NCI-H2196 (cell line): ENCODE data around the gene SAMD8.
A peak's percentile ranks its signal among the peaks of the same experiment; 100 is the strongest.
"Not testable (repeated sequence)": the region's sequence is repeated elsewhere in the genome, so short reads cannot be mapped to it uniquely, and the experiment has no call there.

ENCODE experiments used
- DNase-seq: peaks from one replicate; lab custom pipeline; 2025; ENCODE audit not compliant: unreplicated experiment; lab: John Stamatoyannopoulos, UW

SAMD8 gene

GRCh38 chr10:75137533-75138438 lies 26.3 kb downstream of the SAMD8 start:
- no peak for DNase-seq

GRCh38 chr10:75140246-75140645 lies 28.8 kb downstream of the SAMD8 start:
- DNase-seq, result no peak

DNA sequence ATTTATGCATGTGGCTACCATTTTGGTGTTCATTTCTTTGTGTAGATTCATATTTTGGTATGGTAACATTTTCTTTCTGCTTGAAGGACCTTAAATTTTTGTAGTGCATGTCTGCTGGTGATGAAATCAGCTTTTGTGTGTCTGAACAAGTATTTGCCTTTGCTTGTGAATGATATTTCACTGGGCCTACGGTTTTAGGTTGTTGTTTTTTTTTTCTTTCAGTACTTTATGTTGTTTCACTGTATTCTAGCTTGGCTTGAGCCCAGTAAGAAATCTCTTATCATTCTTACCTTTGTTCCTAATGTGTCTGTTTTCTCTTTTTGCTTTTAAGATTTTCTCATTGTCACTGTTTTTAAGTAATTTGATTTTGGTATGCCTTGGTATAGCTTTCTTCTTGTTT lies 31.9 kb downstream of the SAMD8 start:
- no peak for DNase-seq

DNA sequence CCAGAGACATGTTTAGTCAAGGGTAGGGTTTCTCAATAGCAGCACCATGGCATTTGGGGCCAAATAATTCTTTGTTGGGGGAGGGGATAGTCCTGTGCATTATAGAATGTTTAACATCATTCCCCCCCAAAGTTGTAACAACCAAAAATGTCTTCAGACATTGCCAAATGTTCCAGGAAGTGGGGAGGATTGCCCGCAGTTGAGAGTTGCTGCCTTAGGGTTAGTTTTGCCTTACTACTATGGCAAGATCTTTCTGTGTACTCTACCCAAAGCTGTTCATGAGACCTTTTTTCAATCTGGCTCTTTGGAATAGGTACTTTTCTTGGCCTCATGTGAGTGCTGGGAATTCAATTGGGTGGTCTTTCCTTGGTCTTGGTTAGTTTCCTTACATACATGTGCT lies 34.1 kb downstream of the SAMD8 start:
- DNase-seq, result no peak

- DNase-seq, result no peak
Observed at GRCh38 chr10:75146780-75147179, 35.3 kb downstream of the SAMD8 start.

GRCh38 chr10:75150656-75151055 lies 39.2 kb downstream of the SAMD8 start:
- no peak for DNase-seq

- DNase-seq, result no peak
Observed at GRCh38 chr10:75159519-75159918, 48.1 kb downstream of the SAMD8 start.

GRCh38 chr10:75165684-75166622 lies 54.5 kb downstream of the SAMD8 start:
- no peak for DNase-seq

DNA sequence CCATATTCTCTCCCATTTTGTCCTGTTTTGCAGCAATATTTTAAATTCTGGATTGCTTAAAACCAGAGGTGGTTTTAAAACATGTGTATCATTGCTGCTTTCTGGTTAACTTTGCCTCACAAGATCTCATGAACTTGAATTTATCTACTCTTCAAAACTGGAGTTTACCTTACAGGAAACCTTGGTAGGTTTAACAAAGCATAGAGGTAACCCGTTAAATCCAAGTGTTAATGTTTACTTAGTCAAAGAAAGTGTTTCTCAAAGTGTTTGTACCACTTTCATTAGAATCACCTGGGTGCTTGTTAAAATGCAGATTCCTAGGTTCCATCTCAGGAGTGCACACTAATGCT lies 55.1 kb downstream of the SAMD8 start:
- no peak for DNase-seq

DNA sequence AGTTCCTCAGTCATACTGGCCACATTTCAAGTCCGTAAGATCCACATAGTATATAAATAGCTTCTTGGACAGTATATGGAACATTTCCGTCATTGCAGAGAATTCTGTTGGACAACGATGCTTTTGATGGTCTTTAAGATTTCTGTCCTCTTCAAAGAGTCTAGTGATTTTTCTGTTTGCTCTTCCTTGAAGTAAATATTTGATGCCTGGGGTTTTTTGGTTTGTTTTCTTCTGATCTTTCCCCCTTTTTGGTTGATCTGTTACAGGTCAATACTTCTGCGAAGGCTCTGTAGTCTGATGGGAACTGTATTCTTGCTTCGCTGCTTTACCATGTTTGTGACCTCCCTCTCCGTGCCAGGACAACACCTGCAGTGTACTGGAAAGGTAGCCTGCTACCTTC lies 56.8 kb downstream of the SAMD8 start:
- no peak for DNase-seq

GRCh38 chr10:75170215-75170614 lies 58.8 kb downstream of the SAMD8 start:
- no peak for DNase-seq

DNA sequence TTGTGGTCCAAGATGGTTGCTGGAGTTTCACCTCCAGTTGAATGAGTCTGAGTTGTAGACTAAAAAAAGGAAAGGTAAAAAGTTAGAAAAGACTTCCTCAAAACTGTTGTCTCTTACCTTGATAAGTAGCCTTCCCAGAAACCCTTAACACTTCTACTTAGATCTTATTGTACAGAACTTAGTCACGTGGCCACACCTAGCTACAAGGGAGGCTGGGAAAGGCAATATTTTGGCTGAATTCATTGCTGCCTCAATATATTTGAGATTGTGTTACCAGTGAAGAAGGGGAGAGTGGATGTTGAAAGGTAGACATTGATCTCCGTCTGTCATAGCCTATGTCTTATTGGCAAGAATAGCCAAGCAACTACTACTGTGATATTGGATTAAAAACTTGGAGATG lies 63.6 kb downstream of the SAMD8 start:
- no peak for DNase-seq

DNA sequence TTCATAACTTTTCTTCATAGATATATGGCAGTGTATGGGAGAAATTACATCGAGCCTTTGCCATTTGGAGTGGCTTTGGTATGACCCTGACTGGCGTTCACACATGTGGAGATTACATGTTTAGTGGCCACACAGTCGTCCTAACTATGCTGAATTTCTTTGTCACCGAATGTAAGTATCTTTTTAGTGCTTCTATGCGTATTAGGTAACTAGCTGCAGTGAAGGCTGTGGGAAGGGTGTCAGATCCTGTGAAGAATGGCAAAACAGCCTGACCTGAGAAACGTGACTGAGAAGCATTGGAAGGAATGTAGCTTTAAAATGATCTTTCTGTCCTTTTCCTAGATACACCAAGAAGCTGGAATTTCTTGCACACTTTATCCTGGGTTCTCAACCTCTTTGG lies 64.6 kb downstream of the SAMD8 start:
- no peak for DNase-seq

DNA sequence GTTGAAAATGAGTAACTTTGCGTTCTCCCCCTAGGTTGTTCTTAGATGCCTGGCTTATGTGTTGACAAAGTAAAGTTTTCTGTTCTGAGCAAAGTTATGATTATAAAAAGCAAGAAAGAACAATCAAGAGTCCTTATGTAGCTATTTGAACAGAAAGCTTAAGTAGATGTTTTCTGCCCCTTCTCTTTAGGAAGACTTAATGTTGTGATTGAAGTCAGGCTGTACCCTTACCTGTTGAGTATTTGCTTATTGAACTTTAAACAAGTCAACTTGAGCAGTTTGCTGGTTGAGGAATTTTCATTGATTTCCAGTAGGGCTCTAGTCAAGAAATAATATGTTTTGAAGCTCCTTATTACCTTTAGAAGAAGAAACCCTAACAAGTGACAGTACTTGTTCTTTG lies 65.3 kb downstream of the SAMD8 start:
- no peak for DNase-seq

GRCh38 chr10:75179657-75180177 lies 68.3 kb downstream of the SAMD8 start:
- no peak for DNase-seq

GRCh38 chr10:75180592-75180991 lies 69.1 kb downstream of the SAMD8 start:
- DNase-seq, result no peak

GRCh38 chr10:75181073-75181472 lies 69.6 kb downstream of the SAMD8 start:
- DNase-seq, result no peak

- no peak for DNase-seq
Observed at GRCh38 chr10:75186310-75186709, 74.9 kb downstream of the SAMD8 start.

DNA sequence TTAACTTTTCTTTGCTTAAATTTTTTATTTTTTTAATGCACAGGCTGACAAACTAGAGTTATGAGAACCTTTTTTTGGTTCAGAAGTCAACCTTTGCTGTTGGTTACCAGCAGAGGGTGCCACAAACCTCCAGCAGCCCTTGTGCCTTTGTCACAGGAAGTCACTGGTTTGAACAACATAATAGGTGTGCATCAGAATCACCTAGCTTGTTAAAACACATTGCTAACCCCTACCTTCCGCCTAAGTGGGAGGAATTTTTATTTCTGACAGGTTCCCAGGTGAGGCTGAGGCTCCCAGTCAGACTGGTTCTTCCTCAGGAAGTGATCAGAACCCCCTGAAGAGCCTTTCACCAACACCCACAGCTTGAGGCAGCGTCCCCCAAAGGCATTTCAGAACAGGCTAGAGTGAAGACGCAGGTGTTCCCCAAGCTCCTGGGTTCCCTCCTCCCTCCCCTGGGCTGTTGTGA lies 76.5 kb downstream of the SAMD8 start:
- peak; percentile 70 for DNase-seq

- DNase-seq, result not testable (repeated sequence)
Observed at GRCh38 chr10:75188522-75188921, 77.1 kb downstream of the SAMD8 start.

- DNase-seq, result no peak
Observed at GRCh38 chr10:75189266-75190096, 78.0 kb downstream of the SAMD8 start.
